OCI-LY7 (cell line): Measurements from ENCODE around the gene MUC4. TPM values are rescaled to one million over a fixed set of nuclear protein-coding genes. Genes with fewer than 3 reads are reported as not detected.

Experiments used
- BruUV-seq: library from RNA; stranded (reverse); fragments of 400-500 nt; replicated peaks from 2 replicates; lab custom pipeline; 2021; lab: Mats Ljungman, UMichigan
- CTCF ChIA-PET: fragments of 300-600 bp; sonication (Branson Sonifier 250); formaldehyde crosslinking; loops from one replicate; lab custom pipeline; 2022; ENCODE audit warnings: antibody characterized with exemption; ENCODE audit not compliant: unreplicated experiment; lab: Charles Lee
- POLR2A ChIA-PET: fragments of 300-600 bp; sonication (Branson Sonifier 250); formaldehyde crosslinking; loops from one replicate; lab custom pipeline; 2022; ENCODE audit warnings: antibody characterized with exemption; lab: Charles Lee
- DNase-seq: peaks from one replicate; pipeline ENCODE4 v3.0.0-alpha.2; 2015; ENCODE audit warnings: low spot score
- H2AFZ ChIP-seq: fragments of 200-600 bp; sonication (generic), shearing (Covaris generic); 2 replicates; pipeline ENCODE4 v1.6.1; 2014; ENCODE audit warnings: mild to moderate bottlenecking, antibody characterized with exemption, low read length, moderate library complexity
- H3K27ac ChIP-seq: fragments of 200-600 bp; sonication (generic); 2 replicates; pipeline ENCODE4 v1.5.1; 2014; ENCODE audit warnings: mixed run types, low read depth, mild to moderate bottlenecking, moderate library complexity, low read length, inconsistent platforms; ENCODE audit not compliant: poor library complexity, severe bottlenecking
- H3K36me3 ChIP-seq: fragments of 200-600 bp; sonication (generic); 2 replicates; pipeline ENCODE4 v1.6.1; 2014; ENCODE audit warnings: mild to moderate bottlenecking, antibody characterized with exemption, low read length, moderate library complexity, mixed read lengths; ENCODE audit not compliant: insufficient read depth
- H3K4me1 ChIP-seq: fragments of 200-600 bp; sonication (generic); 2 replicates; pipeline ENCODE4 v1.5.1; 2014; ENCODE audit warnings: mild to moderate bottlenecking, low read length; ENCODE audit not compliant: insufficient read depth, poor library complexity, severe bottlenecking
- H3K4me2 ChIP-seq: fragments of 200-600 bp; sonication (generic); 2 replicates; pipeline ENCODE4 v1.6.1; 2014; ENCODE audit warnings: mild to moderate bottlenecking, low read length
- H3K4me3 ChIP-seq: fragments of 200-600 bp; sonication (generic); 2 replicates; pipeline ENCODE4 v1.5.1; 2014; ENCODE audit warnings: mild to moderate bottlenecking, low read depth, low read length; ENCODE audit not compliant: poor library complexity, severe bottlenecking
- H3K79me2 ChIP-seq: fragments of 200-600 bp; sonication (generic); 2 replicates; pipeline ENCODE4 v1.6.1; 2016; ENCODE audit warnings: low read depth, mild to moderate bottlenecking, low read length, moderate library complexity, mixed read lengths; ENCODE audit not compliant: insufficient read depth
- H3K9me2 ChIP-seq: fragments of 200-600 bp; sonication (generic); 2 replicates; pipeline ENCODE4 v1.6.1; 2016; ENCODE audit warnings: mild to moderate bottlenecking, low read length, mixed read lengths; ENCODE audit not compliant: insufficient read depth
- H3K9me3 ChIP-seq: fragments of 200-600 bp; sonication (generic); 2 replicates; pipeline ENCODE4 v1.6.1; 2014; ENCODE audit warnings: mild to moderate bottlenecking, mixed run types, low read length, mixed read lengths
- H4K20me1 ChIP-seq: fragments of 200-600 bp; sonication (generic); 2 replicates; pipeline ENCODE4 v1.6.1; 2014; ENCODE audit warnings: mild to moderate bottlenecking, antibody characterized with exemption, low read length, moderate library complexity, mixed read lengths; ENCODE audit not compliant: insufficient read depth
- EZH2phosphoT487 ChIP-seq: fragments of 200-600 bp; sonication (generic); IDR thresholded peaks from 2 replicates; pipeline ENCODE4 v1.6.1; 2018; ENCODE audit warnings: low read depth, borderline replicate concordance, mild to moderate bottlenecking, mixed run types, antibody characterized with exemption, low read length, moderate library complexity, mixed read lengths
- intact Hi-C: fragments of 100-400 bp; cut with micrococcal nuclease; formaldehyde crosslinking; loops from one replicate; pipeline ENCODE4 v1.10.0; 2022; ENCODE audit not compliant: unreplicated experiment
- total RNA-seq, 2 experiments: library from RNA; depleted of rRNA in 1 of 2; stranded (reverse); fragments of >200 nt in 1 of 2; shearing (Covaris generic) in 1 of 2; gene quantifications; 2 replicates each; pipeline ENCODE4 v1.2.3, GENCODE V29; 2014 to 2022
- TF ChIP-seq, protein P1 (sequence below): fragments of 200-600 bp; sonication (generic); conservative IDR thresholded peaks from 2 replicates; pipeline ENCODE4 v1.5.1; 2014; ENCODE audit warnings: mild to moderate bottlenecking, antibody characterized with exemption, low read length, moderate library complexity, mixed read lengths

MUC4 gene
- total RNA-seq, 2 experiments from 2014 or later: 0.03 to 0.42 TPM

DNA sequence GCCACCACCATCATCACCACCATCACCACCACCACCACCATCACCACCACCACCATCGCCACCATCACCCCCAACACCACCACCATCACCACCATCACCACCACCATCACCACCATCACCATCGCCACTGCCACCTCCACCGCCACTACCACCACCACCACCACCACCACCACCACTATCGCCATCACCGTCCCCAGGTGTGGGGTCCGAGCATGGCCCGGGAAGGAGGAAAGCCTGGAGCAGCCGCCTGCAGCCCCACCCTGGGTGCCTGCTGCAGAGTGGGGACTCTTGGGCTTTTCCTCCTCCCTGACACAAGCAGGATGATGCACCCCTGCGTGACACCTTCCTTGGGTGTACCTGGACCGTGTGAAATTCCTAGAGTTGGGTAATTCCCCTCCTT, 43.9 kb downstream of the MUC4 start:
- intact Hi-C loops: loop anchor here (5.0 kb wide), 1 partner anchor 85 kb away; no protein-coding TSS in a partner anchor
- POLR2A ChIA-PET: no interaction called here

DNA sequence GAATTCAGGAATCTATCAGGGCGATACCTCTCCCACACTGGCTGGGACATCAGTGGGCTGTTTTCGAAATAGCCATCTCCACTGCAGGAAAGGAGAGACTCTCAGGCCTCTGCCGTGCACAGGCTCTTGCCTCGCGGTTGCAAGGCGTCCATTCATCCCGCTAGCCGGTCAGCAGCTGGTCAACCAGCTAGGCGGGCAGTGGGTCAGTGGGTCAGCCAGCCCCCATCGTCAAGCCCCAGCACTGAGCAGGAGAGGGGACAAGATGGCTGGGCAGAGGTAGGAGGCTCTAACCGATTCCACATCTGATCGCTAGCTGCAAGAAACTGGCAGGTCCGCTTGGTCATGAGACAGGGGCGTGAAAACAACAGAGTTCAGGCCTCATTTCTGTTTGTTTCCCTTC, 45.1 kb downstream of the MUC4 start:
- Histone ChIP-seq H3K36me3 (no peaks in the 10 kb centered on the region), H3K9me3 (no peaks in the 10 kb centered on the region), H3K4me3 (no peak overlapping the region), H4K20me1 (no peaks in the 10 kb centered on the region), H3K27ac (no peak overlapping the region), H3K4me2 (no peak overlapping the region), H3K4me1 (no peaks in the 10 kb centered on the region), H3K79me2 (no peaks in the 10 kb centered on the region), H3K9me2 (no peaks in the 10 kb centered on the region), H2AFZ (no peak overlapping the region)
- ChIA-PET CTCF (no interaction called here), POLR2A (no interaction called here)
- intact Hi-C loops: loop anchor here (5.0 kb wide), 1 partner anchor 86 kb away; no protein-coding TSS in a partner anchor
- TF ChIP-seq, protein P1, sequence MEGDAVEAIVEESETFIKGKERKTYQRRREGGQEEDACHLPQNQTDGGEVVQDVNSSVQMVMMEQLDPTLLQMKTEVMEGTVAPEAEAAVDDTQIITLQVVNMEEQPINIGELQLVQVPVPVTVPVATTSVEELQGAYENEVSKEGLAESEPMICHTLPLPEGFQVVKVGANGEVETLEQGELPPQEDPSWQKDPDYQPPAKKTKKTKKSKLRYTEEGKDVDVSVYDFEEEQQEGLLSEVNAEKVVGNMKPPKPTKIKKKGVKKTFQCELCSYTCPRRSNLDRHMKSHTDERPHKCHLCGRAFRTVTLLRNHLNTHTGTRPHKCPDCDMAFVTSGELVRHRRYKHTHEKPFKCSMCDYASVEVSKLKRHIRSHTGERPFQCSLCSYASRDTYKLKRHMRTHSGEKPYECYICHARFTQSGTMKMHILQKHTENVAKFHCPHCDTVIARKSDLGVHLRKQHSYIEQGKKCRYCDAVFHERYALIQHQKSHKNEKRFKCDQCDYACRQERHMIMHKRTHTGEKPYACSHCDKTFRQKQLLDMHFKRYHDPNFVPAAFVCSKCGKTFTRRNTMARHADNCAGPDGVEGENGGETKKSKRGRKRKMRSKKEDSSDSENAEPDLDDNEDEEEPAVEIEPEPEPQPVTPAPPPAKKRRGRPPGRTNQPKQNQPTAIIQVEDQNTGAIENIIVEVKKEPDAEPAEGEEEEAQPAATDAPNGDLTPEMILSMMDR: no peak
- no peak for TF ChIP-seq EZH2phosphoT487
- BruUV-seq: no TSS peak
- DNase-seq: no peak

More for the DNA sequence above, 43.9 kb downstream of the MUC4 start:
- H3K4me3 ChIP-seq: no peak overlapping the region
- H2AFZ ChIP-seq: no peak overlapping the region
- no peak overlapping the region for H3K4me2 ChIP-seq
- H3K79me2 ChIP-seq: no peaks in the 10 kb centered on the region
- CTCF ChIA-PET: no interaction called here
- no TSS peak for BruUV-seq
- no peaks in the 10 kb centered on the region for H4K20me1 ChIP-seq
- H3K9me2 ChIP-seq: no peaks in the 10 kb centered on the region
- no peaks in the 10 kb centered on the region for H3K36me3 ChIP-seq
- no peaks in the 10 kb centered on the region for H3K9me3 ChIP-seq
- no peak for TF ChIP-seq EZH2phosphoT487
- TF ChIP-seq, protein P1: no peak
- DNase-seq: no peak
- H3K4me1 ChIP-seq: no peaks in the 10 kb centered on the region
- H3K27ac ChIP-seq: no peak overlapping the region

DNA sequence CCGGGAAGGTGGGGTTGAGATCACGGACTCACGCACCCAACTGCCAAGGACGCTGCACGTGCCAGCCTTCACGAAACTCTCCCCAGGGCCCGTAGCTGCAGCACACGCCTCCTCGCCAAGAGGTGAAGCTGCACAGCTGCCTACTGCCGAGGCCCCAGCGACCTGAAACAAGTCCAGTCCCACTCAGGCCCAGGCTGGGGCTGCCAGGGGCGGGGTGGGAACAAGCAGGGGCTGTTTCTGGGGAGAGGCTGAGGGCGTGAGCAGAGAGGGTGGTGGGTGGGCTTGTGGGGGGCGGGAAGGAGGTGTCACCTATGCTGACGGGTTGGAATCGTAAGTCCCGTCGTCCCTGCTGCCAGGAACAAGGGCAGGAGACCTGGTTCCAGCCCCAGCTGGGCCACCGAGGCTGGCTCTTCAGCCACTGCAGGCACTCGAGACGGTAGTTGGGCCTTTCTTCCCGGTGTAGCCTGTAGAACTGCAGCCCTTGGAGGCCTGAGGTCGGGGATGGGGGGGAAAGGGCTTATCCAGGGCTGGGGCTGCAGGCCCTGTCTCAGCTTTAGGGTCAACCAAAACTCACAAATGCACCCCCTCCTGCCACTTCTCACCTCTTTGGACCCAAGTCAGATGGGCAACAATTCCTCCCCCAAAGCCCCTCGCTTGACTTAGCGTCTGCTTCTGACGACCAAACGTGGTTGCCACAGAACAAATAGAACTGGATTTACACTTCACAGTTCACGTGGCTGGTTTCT, 46.6 kb downstream of the MUC4 start:
- DNase-seq: no peak
- H3K79me2 ChIP-seq: no peaks in the 10 kb centered on the region
- H3K4me2 ChIP-seq: no peak overlapping the region
- H3K4me3 ChIP-seq: no peak overlapping the region
- no TSS peak for BruUV-seq
- no peaks in the 10 kb centered on the region for H3K9me2 ChIP-seq
- TF ChIP-seq, protein P1: no peak
- TF ChIP-seq EZH2phosphoT487: no peak
- CTCF ChIA-PET: no interaction called here
- no peaks in the 10 kb centered on the region for H3K36me3 ChIP-seq
- no peak overlapping the region for H3K27ac ChIP-seq
- H3K4me1 ChIP-seq: no peaks in the 10 kb centered on the region
- intact Hi-C loops: loop anchor here (5.0 kb wide), 1 partner anchor 87 kb away; no protein-coding TSS in a partner anchor
- POLR2A ChIA-PET: no interaction called here
- no peaks in the 10 kb centered on the region for H3K9me3 ChIP-seq
- H4K20me1 ChIP-seq: no peaks in the 10 kb centered on the region
- H2AFZ ChIP-seq: no peak overlapping the region
